NCI-H2107 treated with DMSO at 0.1 percent for 48 hours (cell line): ENCODE data around the gene TNNT2.

Experiments used
- DNase-seq: peaks from one replicate; lab custom pipeline; 2025; ENCODE audit not compliant: unreplicated experiment; lab: John Stamatoyannopoulos, UW

TNNT2 gene

DNA sequence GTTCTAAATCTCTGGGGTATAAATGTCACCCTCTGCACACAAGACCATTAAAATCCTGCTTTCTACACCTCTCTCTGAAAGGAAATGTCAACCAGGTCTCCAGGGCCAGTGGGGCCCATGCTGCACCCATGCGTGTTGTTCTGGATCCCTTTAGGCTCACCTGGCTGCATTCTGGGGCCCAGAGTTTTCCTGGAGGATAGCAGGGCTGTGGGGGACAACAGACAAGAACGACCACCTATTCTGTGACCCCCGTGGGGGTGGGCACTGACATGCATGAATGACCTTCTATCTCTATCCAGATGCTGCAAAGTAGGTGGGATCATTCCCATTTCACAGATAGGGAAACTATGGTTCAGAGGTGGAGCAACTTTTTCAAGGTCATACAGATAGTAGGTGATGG is 41.6 kb downstream of the TNNT2 start:
- DNase-seq: no peak

DNA sequence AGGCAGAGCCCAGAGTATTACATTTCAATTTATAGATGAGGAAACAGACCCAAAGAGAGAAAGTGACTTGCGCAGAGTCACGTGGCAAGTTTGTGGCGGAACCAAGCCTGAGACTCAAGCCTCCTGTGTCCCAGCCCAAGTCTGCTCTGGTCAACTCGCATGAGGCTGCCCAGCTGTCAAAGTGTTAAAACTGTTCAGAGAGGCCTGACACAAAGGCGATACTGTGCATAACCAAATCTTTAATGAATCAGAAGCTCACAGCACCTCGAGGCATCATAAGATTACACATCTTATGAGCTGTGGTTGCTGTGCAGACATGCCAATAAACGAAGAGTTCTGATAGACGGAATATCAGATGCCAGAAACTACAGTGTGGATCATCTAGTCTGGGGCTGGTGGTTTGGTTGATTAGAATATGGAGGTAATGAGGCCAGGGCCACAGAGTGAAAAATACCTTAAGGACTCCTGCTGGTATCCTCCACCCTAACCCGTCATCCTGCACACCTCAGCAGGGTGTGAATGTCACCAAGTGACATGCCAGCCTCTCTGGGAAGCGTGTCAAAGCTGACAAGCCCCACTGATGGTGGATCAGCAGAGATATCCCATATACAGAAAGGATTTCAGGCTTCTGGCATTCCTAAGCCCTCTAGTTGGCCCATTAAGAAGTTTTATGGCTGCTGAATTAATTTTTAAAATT is 42.2 kb downstream of the TNNT2 start:
- no peak for DNase-seq

DNA sequence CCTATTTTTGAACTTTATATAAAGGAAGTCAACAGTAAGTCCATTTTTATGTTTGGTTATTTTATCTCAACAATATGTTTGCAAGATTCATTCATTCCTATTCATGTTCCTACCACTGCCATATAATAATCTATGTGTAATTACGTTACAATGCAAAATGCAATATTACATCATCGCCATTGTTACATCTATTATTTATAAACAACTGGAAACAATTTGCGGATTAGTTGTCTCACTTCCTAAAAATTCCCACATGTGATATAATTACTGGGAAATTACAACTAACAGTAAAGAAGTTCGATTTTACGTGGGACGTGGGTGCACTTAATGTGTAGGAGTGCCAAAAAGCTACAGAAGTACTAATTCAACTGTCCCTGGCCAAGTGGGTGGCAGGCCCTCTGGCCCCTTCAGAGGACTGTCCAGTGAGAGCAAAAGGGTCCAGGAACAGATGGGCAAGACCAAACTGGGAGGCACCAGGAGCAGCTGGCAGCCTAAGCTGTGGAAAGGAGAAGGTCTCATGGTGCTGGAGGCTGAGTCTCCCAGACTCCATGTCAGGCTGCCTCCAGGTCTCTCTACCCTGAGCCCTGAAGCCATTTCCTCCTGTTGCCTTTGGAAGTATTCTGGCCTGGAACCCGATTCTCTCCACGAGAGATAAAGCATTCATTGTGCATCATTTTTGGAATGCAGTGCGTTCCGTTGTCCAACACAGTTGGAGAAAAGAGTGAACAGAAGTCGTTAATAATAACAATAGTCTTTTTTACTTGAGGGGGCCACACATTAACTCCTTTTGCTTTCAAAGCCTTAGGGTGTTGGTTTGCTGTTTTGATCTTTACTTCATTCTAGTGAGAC is 42.9 kb downstream of the TNNT2 start:
- DNase-seq: no peak

DNA sequence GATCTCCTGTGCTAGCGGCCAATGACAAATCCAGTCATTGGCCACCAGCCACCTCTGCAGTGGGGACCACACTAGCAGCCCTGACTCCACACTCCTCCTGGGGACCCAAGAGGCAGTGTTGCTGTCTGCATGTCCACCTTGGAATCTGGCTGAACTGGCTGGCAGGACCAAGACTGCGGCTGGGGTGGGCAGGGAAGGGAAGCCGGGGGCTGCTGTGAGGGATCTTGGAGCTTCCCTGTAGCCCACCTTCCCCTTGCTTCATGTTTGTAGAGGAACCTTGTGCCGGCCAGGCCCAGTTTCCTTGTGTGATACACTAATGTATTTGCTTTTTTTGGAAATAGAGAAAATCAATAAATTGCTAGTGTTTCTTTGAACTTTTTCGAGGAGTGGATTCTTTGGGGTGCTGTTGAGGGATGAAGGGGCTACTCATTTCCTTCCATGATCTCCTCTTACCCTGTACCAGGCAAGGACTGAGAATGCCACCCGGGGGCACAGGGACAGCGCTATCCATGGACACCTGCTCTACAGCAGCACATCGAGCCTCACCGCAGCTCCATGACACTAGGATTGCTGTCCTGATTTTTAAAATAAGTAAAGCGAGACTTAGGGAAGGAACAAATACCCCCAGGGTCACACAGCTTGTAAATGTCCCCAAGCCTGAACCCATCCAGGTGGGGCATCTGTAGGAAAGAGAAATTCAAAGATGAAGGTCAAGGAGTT is 44.7 kb downstream of the TNNT2 start:
- DNase-seq: no peak

DNA sequence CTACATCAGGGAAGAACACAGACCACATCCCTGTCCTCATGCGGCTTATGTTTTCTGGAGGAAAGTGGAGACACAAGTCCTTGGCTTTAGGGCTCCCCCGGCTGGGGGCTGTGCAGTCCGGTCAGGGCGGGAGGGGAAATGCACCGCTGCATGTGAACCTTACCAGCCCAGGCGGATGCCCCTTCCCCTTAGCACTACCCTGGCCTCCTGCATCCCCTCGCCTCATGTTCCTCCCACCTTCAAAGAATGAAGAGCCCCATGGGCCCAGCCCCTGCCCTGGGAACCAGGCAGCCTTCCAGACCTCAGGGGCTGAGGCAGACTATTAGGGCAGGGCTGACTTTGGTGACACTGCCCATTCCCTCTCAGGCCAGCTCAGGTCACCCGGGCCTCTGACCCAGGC is 45.5 kb downstream of the TNNT2 start:
- no peak for DNase-seq

DNA sequence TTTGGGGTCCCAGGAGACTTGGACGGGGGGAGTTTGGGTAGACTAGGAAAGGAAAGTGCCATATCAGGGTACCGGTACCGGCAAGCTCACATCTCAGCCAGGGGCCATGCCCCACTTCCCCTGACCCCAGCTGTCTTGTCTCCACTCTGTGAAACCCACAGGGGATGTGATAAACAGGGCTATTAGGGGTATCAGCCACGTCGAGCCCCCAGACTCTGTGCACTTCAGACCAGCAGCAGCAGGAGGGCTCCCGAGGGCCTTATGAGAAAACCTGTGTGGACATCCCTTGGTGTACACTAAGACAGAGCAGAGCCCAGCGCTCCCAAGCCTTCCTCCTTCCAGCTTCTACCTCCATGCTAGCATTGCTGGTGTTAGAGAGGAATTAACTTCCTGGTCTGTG is 46.3 kb downstream of the TNNT2 start:
- DNase-seq: no peak

DNA sequence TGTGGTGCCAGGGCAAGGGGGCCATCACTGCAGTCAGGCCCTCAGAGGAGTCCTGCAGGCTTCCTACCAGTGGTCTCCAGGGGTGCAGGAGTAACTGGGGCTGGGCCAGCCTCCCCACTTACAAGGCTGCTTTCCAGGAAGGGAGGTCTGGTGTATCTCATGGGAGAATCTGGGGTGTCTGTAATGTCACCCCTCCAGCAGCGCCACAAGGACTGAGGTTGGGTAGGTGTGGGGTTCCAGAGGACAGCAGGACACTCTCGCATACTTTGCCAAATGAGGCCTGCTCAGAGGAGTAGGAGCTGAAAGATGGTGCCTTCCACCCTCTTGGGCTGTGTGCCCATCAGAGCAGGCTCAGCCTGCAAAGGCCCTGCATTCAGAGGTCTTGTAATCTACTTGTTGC is 46.9 kb downstream of the TNNT2 start:
- DNase-seq: no peak

DNA sequence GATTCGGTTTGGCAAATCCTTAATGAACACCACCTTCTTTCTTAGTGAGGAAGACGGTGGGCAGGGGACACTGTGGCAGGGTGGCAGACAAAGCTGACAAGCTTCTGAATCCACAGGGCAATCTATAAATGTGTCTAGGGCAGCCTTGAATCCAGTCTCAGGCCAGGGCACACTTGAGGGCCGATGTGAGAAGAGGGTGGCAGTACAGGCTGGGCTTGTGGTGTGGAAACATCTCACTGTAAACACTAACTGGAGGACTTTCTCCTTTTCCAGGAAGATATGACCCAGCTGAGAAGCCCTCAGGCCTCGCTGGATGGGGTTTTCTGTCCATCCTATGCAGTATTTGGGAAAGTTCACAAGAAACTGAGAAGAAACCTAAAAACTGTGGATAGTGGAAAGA is 47.7 kb downstream of the TNNT2 start:
- DNase-seq: no peak

DNA sequence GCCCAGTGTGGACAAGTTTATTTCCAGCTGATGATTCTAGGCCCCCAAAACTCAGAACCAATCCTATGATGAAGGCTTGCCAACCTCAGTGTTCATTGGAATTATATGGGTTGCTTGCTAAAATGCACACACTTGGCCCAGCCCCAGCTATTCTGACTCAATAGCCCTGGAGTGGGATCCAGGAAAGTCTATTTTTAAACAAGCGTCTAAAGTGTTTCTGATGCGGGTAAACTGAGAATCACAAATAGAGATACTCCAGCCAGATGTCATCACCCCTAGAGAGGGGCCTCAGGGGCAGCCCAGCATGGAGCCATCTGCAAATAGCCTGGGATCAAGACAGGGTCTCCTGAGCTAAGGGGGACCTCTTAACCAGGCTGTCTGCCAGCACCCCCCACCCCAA is 48.2 kb downstream of the TNNT2 start:
- no peak for DNase-seq

DNA sequence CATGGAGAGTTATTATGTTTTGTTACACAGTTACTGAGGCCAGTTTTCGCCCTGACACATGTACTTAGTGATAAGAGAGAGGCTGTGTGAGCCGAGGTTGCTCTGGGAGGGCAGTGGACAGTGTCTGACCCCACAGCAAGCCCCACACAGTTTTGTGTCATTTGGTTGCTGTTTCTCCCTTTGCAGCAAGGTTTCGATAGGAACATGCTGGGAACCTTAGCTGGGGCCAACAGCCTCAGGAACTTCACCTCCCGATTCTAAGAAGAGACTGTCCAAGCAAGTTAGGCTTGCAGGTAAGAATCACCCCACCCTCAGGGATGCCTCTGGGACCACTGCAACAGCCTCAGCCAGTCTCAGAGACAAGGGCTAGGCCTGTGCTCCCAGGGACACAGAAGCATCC is 48.9 kb downstream of the TNNT2 start:
- DNase-seq: no peak

DNA sequence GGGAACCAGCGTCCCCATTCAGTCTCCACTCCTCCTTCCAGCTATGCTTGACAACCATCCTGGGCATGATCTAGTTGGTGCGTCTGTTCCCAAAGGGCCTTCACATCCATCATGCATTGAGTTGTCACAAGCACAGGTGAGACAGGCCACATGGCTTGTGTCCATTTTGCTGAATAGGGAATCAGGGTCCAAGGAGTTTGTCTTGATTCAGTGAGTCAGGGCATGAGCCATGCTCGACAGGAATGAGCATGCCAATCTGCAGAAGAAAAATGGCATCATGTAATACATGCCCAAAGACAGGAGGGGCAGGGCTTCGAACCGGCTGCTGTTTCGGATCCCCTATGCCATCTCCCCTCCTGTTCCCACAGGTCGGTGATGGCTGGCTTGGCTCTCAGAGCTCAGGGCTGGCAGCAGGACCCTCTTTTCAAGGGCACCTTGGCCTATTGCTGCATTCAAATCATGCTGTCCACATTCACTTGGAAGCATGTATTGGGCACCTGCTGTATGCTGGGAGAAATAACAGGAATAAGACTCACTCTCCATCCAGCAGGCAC is 49.7 kb downstream of the TNNT2 start:
- DNase-seq: no peak

DNA sequence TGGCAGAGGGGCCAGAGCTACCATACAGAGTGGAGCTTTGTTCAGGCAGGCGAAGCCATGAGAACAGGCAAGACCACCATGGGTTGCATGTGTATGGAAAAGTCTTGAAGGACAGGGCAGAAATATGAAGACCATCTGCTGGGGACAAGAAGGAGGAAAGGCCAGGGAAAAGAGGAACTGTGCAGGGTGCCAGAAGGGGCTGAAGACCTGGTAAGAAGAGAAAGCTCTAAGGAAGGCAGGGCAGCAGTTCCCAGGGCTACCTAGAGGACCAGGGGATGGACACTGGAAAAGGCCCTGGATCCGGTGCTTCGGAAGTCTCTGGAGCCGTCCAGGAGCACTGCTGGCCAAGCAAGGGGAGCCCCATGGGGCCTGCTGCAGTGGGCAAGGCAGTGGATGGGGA is 50.8 kb downstream of the TNNT2 start:
- DNase-seq: no peak

DNA sequence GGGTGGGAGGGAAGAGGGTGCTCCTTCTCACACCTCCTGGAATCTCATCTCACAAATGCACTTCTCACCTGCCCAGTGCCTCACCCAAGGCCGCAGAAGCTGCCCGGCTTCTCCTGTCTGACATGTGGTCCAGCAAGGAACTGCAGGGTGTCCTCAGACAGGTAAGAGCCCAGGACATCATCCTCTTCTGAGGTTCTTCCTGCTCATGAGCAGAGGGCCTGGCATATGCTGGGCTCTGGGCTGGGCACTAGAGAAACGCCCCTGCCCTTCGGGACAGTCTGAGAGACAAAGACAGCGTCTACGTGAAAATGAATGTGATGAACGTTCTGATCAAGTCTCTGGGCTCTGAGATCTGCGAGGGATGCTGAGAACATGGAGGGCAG is 51.8 kb downstream of the TNNT2 start:
- DNase-seq: no peak

DNA sequence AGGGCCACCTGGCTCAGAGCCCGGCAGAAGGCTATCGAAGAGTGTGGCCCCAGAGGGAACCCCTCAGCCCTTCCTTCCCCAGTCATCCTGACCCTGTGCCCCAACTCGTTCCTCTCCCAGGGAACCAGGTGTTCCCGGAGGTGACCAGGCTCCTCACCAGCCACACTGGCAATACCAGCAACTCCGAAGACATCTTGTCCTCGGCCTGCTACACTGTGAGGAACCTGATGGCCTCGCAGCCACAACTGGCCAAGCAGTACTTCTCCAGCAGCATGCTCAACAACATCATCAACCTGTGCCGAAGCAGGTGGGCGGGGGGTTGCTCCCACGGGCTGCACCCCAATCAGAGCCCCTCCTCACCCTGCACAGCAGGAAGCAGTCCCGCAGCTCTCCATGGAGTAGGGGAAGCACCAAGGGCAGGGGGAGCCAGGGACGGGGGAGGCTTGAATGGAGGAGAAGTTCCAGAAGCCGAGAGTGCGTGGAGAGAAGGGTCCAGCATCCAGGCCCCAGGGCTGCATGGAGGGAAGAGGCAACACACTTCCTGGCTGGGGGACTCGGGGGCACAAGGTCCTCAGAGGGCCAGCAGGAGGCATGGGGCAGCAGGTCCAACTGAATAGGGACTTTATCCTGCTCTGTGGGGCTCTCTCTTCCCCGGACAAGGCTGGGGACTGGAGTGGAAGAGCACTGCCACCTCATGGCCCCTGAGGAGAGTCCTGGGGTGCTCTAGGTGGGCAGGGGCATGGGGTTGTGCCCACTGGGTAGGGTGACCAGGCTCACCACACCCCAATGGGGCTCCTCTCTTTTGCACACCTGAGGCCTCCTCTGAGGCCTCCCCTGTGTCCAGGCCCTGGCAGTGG is 52.4 kb downstream of the TNNT2 start:
- DNase-seq: no peak

DNA sequence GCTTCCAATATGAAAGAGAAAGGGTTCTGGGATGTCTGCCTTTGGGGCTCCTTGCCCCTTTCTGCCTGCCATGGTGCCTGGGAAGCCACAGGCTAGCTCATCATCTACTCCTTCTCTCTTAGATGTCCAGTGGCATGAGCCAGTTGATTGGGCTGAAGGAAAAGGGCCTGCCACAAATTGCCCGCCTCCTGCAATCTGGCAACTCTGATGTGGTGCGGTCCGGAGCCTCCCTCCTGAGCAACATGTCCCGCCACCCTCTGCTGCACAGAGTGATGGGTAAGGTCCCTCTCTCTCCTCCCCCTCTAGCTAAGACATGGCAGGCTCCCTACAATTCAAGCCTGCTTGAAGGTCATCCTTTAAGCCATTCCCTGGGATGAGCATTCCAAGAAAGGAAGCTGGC is 53.2 kb downstream of the TNNT2 start:
- no peak for DNase-seq

DNA sequence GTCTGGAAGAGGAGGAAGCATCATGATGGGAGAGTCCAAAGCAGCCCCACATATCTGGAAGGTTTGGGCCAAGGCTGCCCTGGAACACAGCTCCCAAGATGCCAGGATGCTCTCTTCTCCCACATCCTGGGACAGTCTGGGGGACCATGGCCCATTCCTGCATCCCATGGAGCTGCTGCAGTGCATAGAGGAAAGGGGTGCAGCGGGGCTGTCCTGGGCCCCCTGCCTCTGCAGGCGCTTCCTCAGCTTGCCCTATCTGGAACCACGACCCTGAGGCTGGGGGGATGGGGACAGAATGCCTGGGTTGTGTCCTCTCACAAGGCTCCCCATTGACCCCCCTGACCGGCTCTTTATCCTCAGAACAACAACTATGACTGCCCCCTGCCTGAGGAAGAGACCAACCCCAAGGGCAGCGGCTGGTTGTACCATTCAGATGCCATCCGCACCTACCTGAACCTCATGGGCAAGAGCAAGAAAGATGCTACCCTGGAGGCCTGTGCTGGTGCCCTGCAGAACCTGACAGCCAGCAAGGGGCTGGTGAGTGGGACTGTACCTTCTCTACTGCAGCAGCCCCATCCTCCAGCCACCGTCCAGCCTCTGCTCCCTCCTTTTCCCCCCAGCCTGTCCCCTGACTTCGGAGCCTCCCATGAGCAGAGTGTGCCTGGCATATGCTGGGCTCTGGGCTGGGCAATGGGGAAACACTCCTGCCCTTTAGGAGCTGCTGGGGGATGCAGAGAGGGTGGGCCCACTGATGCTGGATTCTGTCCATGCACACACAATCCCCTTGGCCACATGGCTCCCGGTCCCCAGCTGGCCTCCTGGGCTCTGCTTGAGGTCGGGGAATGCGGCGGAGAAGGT is 54.6 kb downstream of the TNNT2 start:
- DNase-seq: no peak

DNA sequence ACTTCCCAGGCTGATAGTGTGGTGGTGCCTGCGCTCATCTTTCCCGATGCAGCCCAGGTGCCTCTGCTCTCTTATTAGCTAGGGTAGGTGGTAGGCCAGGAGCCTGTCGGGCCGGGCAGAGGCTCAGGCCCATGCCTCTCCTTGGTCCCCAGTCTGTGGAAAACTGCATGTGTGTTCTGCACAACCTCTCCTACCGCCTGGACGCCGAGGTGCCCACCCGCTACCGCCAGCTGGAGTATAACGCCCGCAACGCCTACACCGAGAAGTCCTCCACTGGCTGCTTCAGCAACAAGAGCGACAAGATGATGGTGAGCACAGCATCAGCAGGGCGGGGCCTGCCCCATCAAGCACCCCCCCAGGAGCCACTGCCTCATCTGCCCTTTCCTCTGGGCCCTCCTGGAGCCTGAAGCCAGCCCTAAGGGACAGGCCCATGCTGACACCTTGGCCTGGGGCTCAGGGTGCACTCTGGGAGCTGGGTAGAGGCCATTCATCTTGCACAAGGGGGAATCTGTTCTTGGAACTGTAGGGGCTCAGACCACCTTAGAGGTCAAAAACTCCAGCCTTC is 55.6 kb downstream of the TNNT2 start:
- DNase-seq: no peak

DNA sequence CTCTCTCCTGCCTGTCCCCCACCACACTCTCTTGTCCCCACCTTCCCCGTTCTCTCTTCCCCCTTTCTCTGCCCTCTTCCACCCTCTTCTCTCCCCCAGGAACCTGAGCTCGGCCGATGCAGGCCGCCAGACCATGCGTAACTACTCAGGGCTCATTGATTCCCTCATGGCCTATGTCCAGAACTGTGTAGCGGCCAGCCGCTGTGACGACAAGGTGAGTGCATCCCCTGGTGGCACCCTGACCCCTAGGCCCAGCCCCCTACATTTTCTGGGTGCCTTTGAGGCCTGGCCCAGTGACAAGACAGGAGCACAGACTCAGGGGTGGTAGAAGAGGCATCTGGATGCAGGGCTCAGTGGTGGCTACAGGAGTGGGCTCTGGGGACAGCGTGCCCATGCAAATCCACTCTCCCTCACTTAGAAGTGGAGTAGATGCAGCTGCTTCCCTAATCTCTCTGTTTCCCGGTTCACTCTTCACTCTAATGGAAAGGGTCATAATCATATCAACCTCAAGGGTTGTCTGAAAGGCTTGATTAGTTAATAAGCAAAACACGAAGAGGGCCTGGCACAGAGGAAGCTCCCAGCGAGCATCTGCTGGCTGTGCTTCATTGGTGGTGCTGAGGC is 57.2 kb downstream of the TNNT2 start:
- DNase-seq: no peak

DNA sequence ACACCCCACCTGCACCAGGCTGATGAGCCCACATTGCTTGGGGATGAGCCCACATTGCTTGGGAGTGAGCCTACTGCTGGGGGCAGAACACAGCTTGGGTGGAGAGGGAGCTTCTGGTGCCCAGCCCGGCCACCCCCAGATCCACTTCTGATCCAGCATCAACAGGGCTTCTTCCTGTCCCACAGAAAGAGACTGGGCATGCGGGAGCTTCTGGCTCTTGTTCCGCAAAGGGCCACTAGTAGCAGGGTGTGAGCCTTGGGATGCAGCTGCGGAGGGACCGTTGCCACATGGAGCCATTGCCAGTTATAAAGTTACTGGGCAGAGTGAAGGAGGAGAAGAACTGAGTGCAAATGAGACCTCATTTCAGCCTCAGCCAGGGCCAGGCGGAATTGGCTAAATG is 57.8 kb downstream of the TNNT2 start:
- no peak for DNase-seq
